ENCODE measurements around the gene CFAP299.

Gene CFAP299

DNA sequence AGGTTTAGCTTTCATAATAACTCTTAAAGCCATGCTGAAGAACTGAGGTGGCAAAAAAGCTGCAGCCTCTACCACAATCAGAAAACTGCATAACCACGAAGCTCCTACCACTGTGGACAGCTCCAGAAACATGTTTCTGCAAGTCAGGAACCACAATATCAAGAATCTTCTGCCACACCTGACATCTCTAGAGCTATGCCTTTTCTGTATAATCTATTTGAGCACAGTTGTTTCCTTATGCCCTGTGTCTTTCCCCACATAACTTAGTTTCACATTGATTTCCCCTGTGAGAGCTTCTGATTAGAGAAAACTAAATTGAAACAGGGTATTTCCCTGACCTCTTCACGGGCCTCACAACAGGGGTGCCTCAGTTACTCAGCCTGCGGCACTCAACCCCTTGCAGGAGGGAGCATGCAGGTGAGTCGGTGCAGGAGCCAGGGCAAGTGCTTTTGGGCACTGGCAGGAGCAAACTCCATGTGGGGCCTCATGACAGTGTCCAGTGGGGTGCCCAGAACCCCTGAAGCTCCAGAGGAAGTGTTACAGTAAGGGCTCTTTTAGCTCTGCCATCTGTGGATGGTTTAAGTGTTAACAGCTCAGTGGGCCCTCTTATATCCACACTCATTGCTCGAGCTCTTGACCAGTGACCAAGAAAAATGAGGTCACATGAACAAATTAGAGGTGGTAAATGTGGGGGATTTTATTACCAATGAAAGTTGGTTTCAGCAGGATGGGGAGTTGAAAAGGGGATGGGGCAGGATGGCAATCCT is 562.2 kb downstream of the CFAP299 start:
- no peaks in the 10 kb centered on the region for H3K36me3 ChIP-seq (ENCODE audit: insufficient read depth, low read length)
- H3K9ac ChIP-seq (ENCODE audit: low read length), result no peak overlapping the region
- H2AFZ ChIP-seq (ENCODE audit: low read length), result 0 out of 2 replicates have a peak overlapping the region, but pooled peaks have one; percentile 42
- no peaks in the 10 kb centered on the region for H3K27me3 ChIP-seq (ENCODE audit: insufficient read depth, low read length)
- peaks cover 4% of the 10 kb centered on the region for H3K9me3 ChIP-seq (ENCODE audit: low read length)
- no peak for TF ChIP-seq EZH2 (IDR thresholded peaks at IDR 0.05; ENCODE audit: borderline replicate concordance, low read length)
- TF ChIP-seq, protein P1, sequence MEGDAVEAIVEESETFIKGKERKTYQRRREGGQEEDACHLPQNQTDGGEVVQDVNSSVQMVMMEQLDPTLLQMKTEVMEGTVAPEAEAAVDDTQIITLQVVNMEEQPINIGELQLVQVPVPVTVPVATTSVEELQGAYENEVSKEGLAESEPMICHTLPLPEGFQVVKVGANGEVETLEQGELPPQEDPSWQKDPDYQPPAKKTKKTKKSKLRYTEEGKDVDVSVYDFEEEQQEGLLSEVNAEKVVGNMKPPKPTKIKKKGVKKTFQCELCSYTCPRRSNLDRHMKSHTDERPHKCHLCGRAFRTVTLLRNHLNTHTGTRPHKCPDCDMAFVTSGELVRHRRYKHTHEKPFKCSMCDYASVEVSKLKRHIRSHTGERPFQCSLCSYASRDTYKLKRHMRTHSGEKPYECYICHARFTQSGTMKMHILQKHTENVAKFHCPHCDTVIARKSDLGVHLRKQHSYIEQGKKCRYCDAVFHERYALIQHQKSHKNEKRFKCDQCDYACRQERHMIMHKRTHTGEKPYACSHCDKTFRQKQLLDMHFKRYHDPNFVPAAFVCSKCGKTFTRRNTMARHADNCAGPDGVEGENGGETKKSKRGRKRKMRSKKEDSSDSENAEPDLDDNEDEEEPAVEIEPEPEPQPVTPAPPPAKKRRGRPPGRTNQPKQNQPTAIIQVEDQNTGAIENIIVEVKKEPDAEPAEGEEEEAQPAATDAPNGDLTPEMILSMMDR (IDR thresholded peaks at IDR 0.05; ENCODE audit: low read length), result no peak
- H3F3A ChIP-seq (ENCODE audit: insufficient read depth, low read length), result no peaks in the 10 kb centered on the region
- no peaks in the 10 kb centered on the region for H3K9me2 ChIP-seq (ENCODE audit: low read depth, low read length)
- H3K27ac ChIP-seq (ENCODE audit: low read depth, low read length, poor library complexity, severe bottlenecking), result peak overlapping the region; percentile 23
- H4K20me1 ChIP-seq (ENCODE audit: insufficient read depth, low read length), result no peaks in the 10 kb centered on the region
- H3K4me1 ChIP-seq (ENCODE audit: insufficient read depth, low read length, severe bottlenecking), result peaks cover 29% of the 10 kb centered on the region
- no peaks in the 10 kb centered on the region for H3K79me2 ChIP-seq (ENCODE audit: insufficient read depth, low read length)
- no peak overlapping the region for H3K4me3 ChIP-seq (ENCODE audit: low read depth, low read length, poor library complexity, severe bottlenecking)
- no peak overlapping the region for H3K4me2 ChIP-seq (ENCODE audit: low read length)

DNA sequence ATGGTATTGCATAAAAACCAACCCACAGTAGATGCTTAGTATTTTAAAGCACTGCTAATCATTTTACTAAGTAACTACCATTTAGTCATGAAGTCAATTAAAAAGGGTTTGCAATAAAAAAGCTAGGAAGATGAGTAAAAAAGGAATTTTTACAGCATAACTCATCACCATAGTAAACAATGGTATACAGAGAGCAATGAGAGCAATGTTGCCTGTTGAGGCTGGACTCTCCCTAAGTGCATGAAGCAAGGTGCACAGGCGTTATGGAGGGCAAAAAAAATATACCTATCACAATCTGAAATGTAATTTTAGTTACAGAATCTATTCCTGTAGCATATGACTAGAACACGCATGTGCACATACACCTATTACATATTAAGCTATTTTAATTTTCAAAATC is 565.4 kb downstream of the CFAP299 start:
- Histone ChIP-seq H3K9ac (ENCODE audit: low read length) (no peak overlapping the region), H3F3A (ENCODE audit: insufficient read depth, low read length) (no peaks in the 10 kb centered on the region), H2AFZ (ENCODE audit: low read length) (no peak overlapping the region), H3K27me3 (ENCODE audit: insufficient read depth, low read length) (no peaks in the 10 kb centered on the region), H3K36me3 (ENCODE audit: insufficient read depth, low read length) (peaks cover 3% of the 10 kb centered on the region; the same call in 1 of the 2 replicates), H3K27ac (ENCODE audit: low read depth, low read length, poor library complexity, severe bottlenecking) (peak overlapping the region; percentile 69), H3K4me2 (ENCODE audit: low read length) (no peak overlapping the region), H4K20me1 (ENCODE audit: insufficient read depth, low read length) (no peaks in the 10 kb centered on the region), H3K9me2 (ENCODE audit: low read depth, low read length) (no peaks in the 10 kb centered on the region), H3K4me1 (ENCODE audit: insufficient read depth, low read length, severe bottlenecking) (peaks cover 29% of the 10 kb centered on the region), H3K79me2 (ENCODE audit: insufficient read depth, low read length) (no peaks in the 10 kb centered on the region), H3K4me3 (ENCODE audit: low read depth, low read length, poor library complexity, severe bottlenecking) (no peak overlapping the region), H3K9me3 (ENCODE audit: low read length) (peaks cover 13% of the 10 kb centered on the region; the same call in 1 of the 2 replicates)
- TF ChIP-seq, protein P1 (IDR thresholded peaks at IDR 0.05; ENCODE audit: low read length), result no peak
- TF ChIP-seq EZH2 (IDR thresholded peaks at IDR 0.05; ENCODE audit: borderline replicate concordance, low read length), result no peak

DNA sequence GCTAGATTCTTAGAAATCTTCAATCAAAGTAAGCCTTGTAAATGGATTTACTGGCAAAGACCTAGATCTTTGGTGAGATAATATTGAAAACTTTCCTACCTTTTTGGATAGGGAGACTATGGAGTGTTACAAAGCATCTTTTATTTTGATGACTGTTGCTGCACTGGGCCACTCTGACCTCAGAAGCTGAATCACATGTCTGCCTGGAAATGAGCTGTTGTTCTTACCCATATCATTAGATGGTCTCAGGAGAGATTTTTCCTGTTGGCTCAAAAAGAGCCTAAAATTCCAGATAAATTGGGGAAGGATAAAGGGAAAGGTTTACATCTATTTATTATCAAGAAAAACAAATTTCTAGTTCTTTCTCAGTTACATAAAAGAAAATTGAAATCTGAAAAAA is 567.5 kb downstream of the CFAP299 start:
- H4K20me1 ChIP-seq (ENCODE audit: insufficient read depth, low read length), result no peaks in the 10 kb centered on the region
- H3K36me3 ChIP-seq (ENCODE audit: insufficient read depth, low read length), result peaks cover 3% of the 10 kb centered on the region; the same call in 1 of the 2 replicates
- no peaks in the 10 kb centered on the region for H3K27me3 ChIP-seq (ENCODE audit: insufficient read depth, low read length)
- H3K9me3 ChIP-seq (ENCODE audit: low read length), result peaks cover 29% of the 10 kb centered on the region; the same call in 1 of the 2 replicates
- H3K4me1 ChIP-seq (ENCODE audit: insufficient read depth, low read length, severe bottlenecking), result peaks cover 29% of the 10 kb centered on the region
- no peak overlapping the region for H3K9ac ChIP-seq (ENCODE audit: low read length)
- no peak overlapping the region for H3K27ac ChIP-seq (ENCODE audit: low read depth, low read length, poor library complexity, severe bottlenecking)
- H3K79me2 ChIP-seq (ENCODE audit: insufficient read depth, low read length), result no peaks in the 10 kb centered on the region
- no peak overlapping the region for H2AFZ ChIP-seq (ENCODE audit: low read length)
- H3F3A ChIP-seq (ENCODE audit: insufficient read depth, low read length), result no peaks in the 10 kb centered on the region
- H3K9me2 ChIP-seq (ENCODE audit: low read depth, low read length), result no peaks in the 10 kb centered on the region
- TF ChIP-seq, protein P1 (IDR thresholded peaks at IDR 0.05; ENCODE audit: low read length), result no peak
- TF ChIP-seq EZH2 (IDR thresholded peaks at IDR 0.05; ENCODE audit: borderline replicate concordance, low read length), result no peak
- H3K4me2 ChIP-seq (ENCODE audit: low read length), result no peak overlapping the region
- H3K4me3 ChIP-seq (ENCODE audit: low read depth, low read length, poor library complexity, severe bottlenecking), result no peak overlapping the region
